GM12891 (cell line): ENCODE data around the gene ZNF292.

Source experiments
- POLR2AphosphoS5 ChIP-seq: IDR thresholded peaks from 2 replicates; pipeline ENCODE4 v1.6.1; 2011; ENCODE audit warnings: low read depth, low read length, control low read depth
- TAF1 ChIP-seq: IDR thresholded peaks from 2 replicates; pipeline ENCODE4 v1.6.1; 2011; ENCODE audit warnings: low read depth, low read length, control low read depth

GRCh38 chr6:87181903-87182302, 26.5 kb downstream of the ZNF292 start:
- TF ChIP-seq POLR2AphosphoS5: no peak
- TF ChIP-seq TAF1: no peak
